GM12878 (cell line): ENCODE results near the gene GPRC5C. TPM values are rescaled to one million over a fixed set of nuclear protein-coding genes. Genes with fewer than 3 reads are reported as not detected.

ENCODE experiments used
- ATAC-seq: fragments of 200-7000 bp; cut with Tn5 transposase; 3 replicates; pipeline ENCODE4 v1.9.1; 2020; ENCODE audit warnings: mild to moderate bottlenecking, moderate library complexity
- BruUV-seq: library from RNA; stranded (reverse); fragments of 400-500 nt; replicated peaks from 2 replicates; lab custom pipeline; 2021; lab: Mats Ljungman, UMichigan
- CTCF ChIA-PET: fragments of 300-600 bp; sonication (Branson Sonifier 250); formaldehyde crosslinking; extraction: SDS; loops from one replicate; lab custom pipeline; 2021; ENCODE audit warnings: inconsistent platforms; lab: Yijun Ruan, JAX
- POLR2A ChIA-PET: fragments of 350-600 bp; formaldehyde crosslinking; extraction: SDS; loops from one replicate; lab custom pipeline; 2021; ENCODE audit warnings: inconsistent platforms; lab: Charles Lee
- RAD21 ChIA-PET: fragments of 300-600 bp; sonication (Branson Sonifier 250); formaldehyde crosslinking; loops from one replicate; lab custom pipeline; 2023; ENCODE audit warnings: antibody characterized with exemption; ENCODE audit not compliant: unreplicated experiment; lab: Charles Lee
- SMC1A ChIA-PET: fragments of 300-600 bp; sonication (Branson Sonifier 250); formaldehyde crosslinking; loops from one replicate; lab custom pipeline; 2023; ENCODE audit not compliant: unreplicated experiment, uncharacterized antibody; lab: Charles Lee
- DNase-seq: peaks from one replicate; pipeline ENCODE4 v3.0.0-alpha.2; 2011; ENCODE audit warnings: low read depth, low spot score
- FAIRE-seq: peaks from 3 replicates; lab custom pipeline; 2011; peaks lifted over from hg19 to GRCh38; lab: Jason Lieb, UNC
- H2AFZ ChIP-seq: 2 replicates; pipeline ENCODE4 v1.6.0; 2011; ENCODE audit warnings: low read depth, low read length, control low read depth; ENCODE audit not compliant: control insufficient read depth
- H3K27ac ChIP-seq: 2 replicates; pipeline ENCODE4 v1.5.1; 2011; ENCODE audit warnings: control low read depth; ENCODE audit not compliant: control insufficient read depth, insufficient read depth
- H3K27me3 ChIP-seq, 2 experiments: replicated peaks in 1 of 2; 2 replicates each; pipeline versions ENCODE4 v1.6.0 to v1.6.1; 2011; ENCODE audit warnings: low read length in 1 of 2; ENCODE audit not compliant: control insufficient read depth in 2 of 2, insufficient read depth in 2 of 2
- H3K36me3 ChIP-seq, 2 experiments: 2 replicates each; pipeline ENCODE4 v1.5.1; 2011; ENCODE audit warnings: low read length in 1 of 2; ENCODE audit not compliant: control insufficient read depth in 2 of 2, insufficient read depth in 2 of 2
- H3K4me1 ChIP-seq: 2 replicates; pipeline ENCODE4 v1.6.1; 2011; ENCODE audit warnings: mild to moderate bottlenecking, low read length, moderate library complexity, mixed read lengths; ENCODE audit not compliant: control insufficient read depth, insufficient read depth
- H3K4me2 ChIP-seq: 2 replicates; pipeline ENCODE4 v1.6.0; 2011; ENCODE audit warnings: control low read depth; ENCODE audit not compliant: control insufficient read depth, insufficient read depth
- H3K4me3 ChIP-seq: fragments of 200-600 bp; sonication (generic); 2 replicates; pipeline ENCODE4 v1.5.1; 2016
- H3K79me2 ChIP-seq: 2 replicates; pipeline ENCODE4 v1.6.0; 2011; ENCODE audit warnings: low read length; ENCODE audit not compliant: control insufficient read depth, insufficient read depth
- H3K9ac ChIP-seq: 2 replicates; pipeline ENCODE4 v1.8.0; 2011; ENCODE audit warnings: low read length, control low read depth, mixed read lengths; ENCODE audit not compliant: control insufficient read depth, insufficient read depth
- H3K9me3 ChIP-seq: replicated peaks from 3 replicates; pipeline ENCODE4 v1.5.1; 2011; ENCODE audit warnings: mild to moderate bottlenecking, low read length; ENCODE audit not compliant: control insufficient read depth, insufficient read depth
- H4K20me1 ChIP-seq: 2 replicates; pipeline ENCODE4 v1.6.0; 2011; ENCODE audit not compliant: control insufficient read depth, insufficient read depth
- BHLHE40 ChIP-seq, 2 experiments: fragments of 450-650 bp in 1 of 2; IDR thresholded peaks; 2 replicates each; pipeline ENCODE4 v1.6.1; 2011 to 2017; ENCODE audit warnings: low read depth in 2 of 2, borderline replicate concordance in 1 of 2, improper control_type of control experiment in 1 of 2, low read length in 1 of 2, mild to moderate bottlenecking in 1 of 2
- BRCA1 ChIP-seq: IDR thresholded peaks from 2 replicates; pipeline ENCODE4 v1.6.1; 2011; ENCODE audit warnings: low read depth, low read length, improper control_type of control experiment
- CBX5 ChIP-seq: sonication (generic); IDR thresholded peaks from 2 replicates; pipeline ENCODE4 v1.6.1; 2016; ENCODE audit warnings: low read depth, moderate library complexity, mild to moderate bottlenecking, inconsistent platforms
- CHD1 ChIP-seq: IDR thresholded peaks from 2 replicates; pipeline ENCODE4 v1.6.1; 2012; ENCODE audit warnings: low read depth, low read length, improper control_type of control experiment
- CREB1 ChIP-seq: IDR thresholded peaks from 2 replicates; pipeline ENCODE4 v1.6.1; 2012; ENCODE audit warnings: low read depth, mild to moderate bottlenecking, inconsistent platforms
- ETV6 ChIP-seq, 2 experiments: fragments of 450-650 bp in 1 of 2; IDR thresholded peaks in 1 of 2; conservative IDR thresholded peaks in 1 of 2; 2 replicates each; pipeline ENCODE4 v1.6.1; 2014; ENCODE audit warnings: antibody characterized with exemption in 1 of 2, borderline replicate concordance in 1 of 2, low read depth in 1 of 2, mild to moderate bottlenecking in 1 of 2, moderate library complexity in 1 of 2
- FOXM1 ChIP-seq: IDR thresholded peaks from 2 replicates; pipeline ENCODE4 v1.6.1; 2012; ENCODE audit warnings: low read depth, mild to moderate bottlenecking, inconsistent platforms, low read length, moderate library complexity
- HDAC2 ChIP-seq: fragments of 200-600 bp; sonication (generic); IDR thresholded peaks from 2 replicates; pipeline ENCODE4 v1.6.1; 2017
- IKZF2 ChIP-seq, 2 experiments: fragments of 450-650 bp; IDR thresholded peaks; 2 replicates each; pipeline ENCODE4 v1.6.1; 2017; ENCODE audit warnings: mild to moderate bottlenecking in 2 of 2, moderate library complexity in 2 of 2
- MXI1 ChIP-seq: fragments of 150-350 bp; IDR thresholded peaks from 2 replicates; pipeline ENCODE4 v1.6.1; 2011; ENCODE audit warnings: low read depth, mild to moderate bottlenecking, inconsistent platforms, low read length, improper control_type of control experiment
- MYB ChIP-seq: fragments of 150-350 bp; IDR thresholded peaks from 2 replicates; pipeline ENCODE4 v1.6.1; 2014; ENCODE audit warnings: mild to moderate bottlenecking, low read depth, low read length, borderline replicate concordance
- NFYA ChIP-seq: IDR thresholded peaks from 2 replicates; pipeline ENCODE4 v1.6.1; 2011; ENCODE audit warnings: low read depth, mild to moderate bottlenecking, low read length, improper control_type of control experiment, borderline replicate concordance
- NRF1 ChIP-seq: conservative IDR thresholded peaks from 2 replicates; pipeline ENCODE4 v1.6.1; 2011; ENCODE audit warnings: mild to moderate bottlenecking, low read depth, low read length, improper control_type of control experiment
- POLR2AphosphoS2 ChIP-seq: IDR thresholded peaks from 2 replicates; pipeline ENCODE4 v1.6.1; 2011; ENCODE audit warnings: low read depth, mild to moderate bottlenecking, low read length, improper control_type of control experiment, moderate library complexity
- RELB ChIP-seq: fragments of 450-650 bp; IDR thresholded peaks from 2 replicates; pipeline ENCODE4 v1.6.1; 2017; ENCODE audit warnings: low read depth, mild to moderate bottlenecking, moderate library complexity
- SMAD1 ChIP-seq: fragments of 450-650 bp; IDR thresholded peaks from 2 replicates; pipeline ENCODE4 v1.6.1; 2018; ENCODE audit warnings: mild to moderate bottlenecking, low read depth; ENCODE audit not compliant: partially characterized antibody
- SMARCA5 ChIP-seq: fragments of 450-650 bp; IDR thresholded peaks from 2 replicates; pipeline ENCODE4 v1.6.1; 2017; ENCODE audit warnings: mild to moderate bottlenecking
- STAT3 ChIP-seq: IDR thresholded peaks from 2 replicates; pipeline ENCODE4 v1.6.1; 2011; ENCODE audit warnings: low read depth, low read length, improper control_type of control experiment
- SUZ12 ChIP-seq: fragments of 200-600 bp; sonication (generic); IDR thresholded peaks from one replicate; pipeline ENCODE4 v1.6.1; 2018; ENCODE audit warnings: antibody characterized with exemption, mild to moderate bottlenecking; ENCODE audit not compliant: unreplicated experiment
- ZBTB40 ChIP-seq: fragments of 450-650 bp; IDR thresholded peaks from 2 replicates; pipeline ENCODE4 v1.6.1; 2016; ENCODE audit warnings: mild to moderate bottlenecking, moderate library complexity, borderline replicate concordance
- WGBS: methylation state at CpG from one replicate; pipeline ENCODE4 v1.1.6; 2016; ENCODE audit warnings: low lambda C conversion rate; ENCODE audit not compliant: insufficient replicate concordance, insufficient coverage; ENCODE audit errors: missing lambda C conversion rate; 5-methylcytosine and 5-hydroxymethylcytosine counted together
- in situ Hi-C: fragments of 300-500 bp; cut with MboI; formaldehyde crosslinking; loops from 9 replicates; pipeline ENCODE4 v1.14.3; 2018; ENCODE audit warnings: mixed read lengths
- intact Hi-C: fragments of 100-400 bp; cut with micrococcal nuclease; formaldehyde crosslinking; loops from one replicate; pipeline ENCODE4 v1.14.2; 2022; ENCODE audit not compliant: unreplicated experiment
- polyA plus RNA-seq, 11 experiments: library from polyadenylated mRNA; depleted of rRNA in 4 of 11; unstranded in 6 of 11; stranded (reverse) in 5 of 11; fragments of >200 nt; fragmentation: Nextera tagmentation in 4 of 11; fragmentation: Illumina TruSeq in 1 of 11; extraction: Ambion mirVana in 4 of 11; extraction: Trizol in 1 of 11; gene quantifications; 1 replicate in 1 of 11; 2 replicates in 10 of 11; pipeline versions ENCODE4 v1.2.1 to v1.2.3, GENCODE V29; 2011 to 2016; ENCODE audit warnings: inconsistent platforms in 2 of 11, missing spikeins in 2 of 11, low read depth in 1 of 11
- total RNA-seq, 4 experiments: library from RNA; depleted of rRNA in 3 of 4; stranded (reverse); fragments of >200 nt in 3 of 4; fragmentation: Illumina TruSeq in 1 of 4; extraction: Trizol in 1 of 4; gene quantifications; 2 replicates each; pipeline versions ENCODE4 v1.2.1 to v1.2.3, GENCODE V29; 2013 to 2021

Gene GPRC5C
- total and polyA plus RNA-seq, 10 of the 15 experiments (the other 5 are each of a cell fraction or from before 2014, with no cell fraction given): 0.04 to 1.3 (median 0.36) TPM; not detected in 2

GRCh38 chr17:74424657-74425056 is 7.2 kb upstream of the GPRC5C start:
- Histone ChIP-seq H3K9me3 (no peaks in the 10 kb centered on the region), H2AFZ (no peak overlapping the region), H3K79me2 (no peaks in the 10 kb centered on the region), H3K27me3 (no peaks in the 10 kb centered on the region), H3K4me3 (no peak overlapping the region), H3K4me2 (no peak overlapping the region), H3K9ac (no peak overlapping the region), H3K4me1 (no peaks in the 10 kb centered on the region), H3K36me3 (no peaks in the 10 kb centered on the region), H3K27ac (no peak overlapping the region), H4K20me1 (no peaks in the 10 kb centered on the region)
- ChIA-PET RAD21 (interaction anchor here (1.9 kb wide), 1 partner anchor 8 kb away, joined by 4 read pairs; no protein-coding TSS in a partner anchor), CTCF (no interaction called here), POLR2A (no interaction called here), SMC1A (no interaction called here)
- 63% methylated on average over 14 of the region's 14 CpGs for WGBS
- TF ChIP-seq NRF1 (no peak), BRCA1 (no peak), CREB1 (no peak), RELB (no peak), BHLHE40 (IDR thresholded peaks at IDR 0.05; ENCODE audit: borderline replicate concordance in 1 of 2, low read depth in 2 of 2, low read length in 1 of 2) (no peak), POLR2AphosphoS2 (no peak), MYB (no peak), NFYA (no peak), MXI1 (no peak), CHD1 (no peak), SMAD1 (no peak), STAT3 (no peak), SMARCA5 (no peak), CBX5 (no peak), ZBTB40 (no peak), HDAC2 (no peak), FOXM1 (no peak), IKZF2 (IDR thresholded peaks at IDR 0.05) (no peak), ETV6 (conservative IDR thresholded peaks at IDR 0.05 in 1 of 2, IDR thresholded peaks at IDR 0.05 in 1 of 2; ENCODE audit: borderline replicate concordance in 1 of 2, low read depth in 1 of 2) (no peak), SUZ12 (no peak)
- FAIRE-seq (no peak), ATAC-seq (no peak), DNase-seq (no peak)
- in situ Hi-C loops: no loop called here
- intact Hi-C loops: no loop called here
- BruUV-seq: no TSS peak
